Endothelial cell of umbilical vein (primary cell): ENCODE data around the gene PM20D1.

Experiments used
- POLR2A ChIP-seq: IDR thresholded peaks from 2 replicates; pipeline ENCODE4 v1.6.1; 2012; ENCODE audit warnings: low read depth, mild to moderate bottlenecking, control low read depth, low read length
- TF ChIP-seq, protein P1 (sequence below), 2 donors: IDR thresholded peaks; 1 replicate in 1 of 2; 2 replicates in 1 of 2; pipeline ENCODE4 v1.5.1; 2011; ENCODE audit warnings: low read length in 2 of 2, mild to moderate bottlenecking in 2 of 2, moderate library complexity in 2 of 2, control low read depth in 1 of 2, inconsistent platforms in 1 of 2, low read depth in 1 of 2; ENCODE audit not compliant: insufficient read depth in 1 of 2; ENCODE audit errors: extremely low read depth in 1 of 2

DNA sequence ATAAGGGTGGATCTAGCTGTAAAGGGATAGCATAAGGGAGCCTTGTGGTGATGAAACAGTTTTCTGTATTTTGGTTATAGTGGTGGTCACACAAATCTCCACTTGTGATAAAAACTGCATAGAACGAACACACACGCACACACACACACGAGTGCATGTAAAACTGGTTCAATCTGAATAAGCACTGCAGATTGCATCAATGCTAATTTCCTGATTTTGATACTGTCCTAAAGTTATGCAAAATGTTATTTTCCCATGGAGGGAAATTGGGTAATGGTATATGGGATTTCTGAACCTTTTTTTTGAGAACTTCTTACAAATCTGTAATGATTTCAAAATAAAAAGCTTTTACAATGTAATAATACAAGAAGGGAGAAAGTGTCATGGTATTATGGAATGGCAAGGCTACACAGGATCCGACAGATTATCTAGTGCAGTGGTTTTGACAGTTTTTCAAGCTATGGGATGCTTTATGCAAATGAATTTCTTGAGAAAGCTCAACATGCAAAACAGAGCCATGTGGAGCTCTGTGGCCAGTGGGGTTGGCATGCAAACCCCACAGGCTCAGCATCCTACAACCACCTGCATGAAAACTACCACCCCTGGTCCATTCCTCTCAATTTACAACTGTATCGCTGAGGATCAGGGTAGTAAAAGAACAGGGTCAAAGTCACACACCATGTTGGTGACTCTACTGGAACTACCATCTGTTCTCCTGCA, 55.8 kb downstream of the PM20D1 start:
- TF ChIP-seq POLR2A = no peak
- TF ChIP-seq, protein P1, sequence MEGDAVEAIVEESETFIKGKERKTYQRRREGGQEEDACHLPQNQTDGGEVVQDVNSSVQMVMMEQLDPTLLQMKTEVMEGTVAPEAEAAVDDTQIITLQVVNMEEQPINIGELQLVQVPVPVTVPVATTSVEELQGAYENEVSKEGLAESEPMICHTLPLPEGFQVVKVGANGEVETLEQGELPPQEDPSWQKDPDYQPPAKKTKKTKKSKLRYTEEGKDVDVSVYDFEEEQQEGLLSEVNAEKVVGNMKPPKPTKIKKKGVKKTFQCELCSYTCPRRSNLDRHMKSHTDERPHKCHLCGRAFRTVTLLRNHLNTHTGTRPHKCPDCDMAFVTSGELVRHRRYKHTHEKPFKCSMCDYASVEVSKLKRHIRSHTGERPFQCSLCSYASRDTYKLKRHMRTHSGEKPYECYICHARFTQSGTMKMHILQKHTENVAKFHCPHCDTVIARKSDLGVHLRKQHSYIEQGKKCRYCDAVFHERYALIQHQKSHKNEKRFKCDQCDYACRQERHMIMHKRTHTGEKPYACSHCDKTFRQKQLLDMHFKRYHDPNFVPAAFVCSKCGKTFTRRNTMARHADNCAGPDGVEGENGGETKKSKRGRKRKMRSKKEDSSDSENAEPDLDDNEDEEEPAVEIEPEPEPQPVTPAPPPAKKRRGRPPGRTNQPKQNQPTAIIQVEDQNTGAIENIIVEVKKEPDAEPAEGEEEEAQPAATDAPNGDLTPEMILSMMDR (IDR thresholded peaks at IDR 0.05; ENCODE audit: extremely low read depth in 1 of 2, insufficient read depth in 1 of 2, low read depth in 1 of 2, low read length in 2 of 2) = no peak
